Measurements from ENCODE around the gene SLC38A11. TPM values are rescaled to one million over a fixed set of nuclear protein-coding genes. Genes with fewer than 3 reads are reported as not detected.
"Not testable (repeated sequence)": the region's sequence is repeated elsewhere in the genome, so short reads cannot be mapped to it uniquely, and the experiment has no call there.

Gene SLC38A11
- polyA plus RNA-seq, 1 donor from 2014 or later, result 0.60 TPM

GRCh38 chr2:164980688-164981087 is 25.4 kb upstream of the SLC38A11 start:
- not testable (repeated sequence) for H3K27ac Mint-ChIP-seq, H3K27me3 Mint-ChIP-seq, H3K36me3 Mint-ChIP-seq, H3K9me3 Mint-ChIP-seq
- Mint-ChIP-seq H3K4me3 (peak overlapping the region in 1 of 4 donors; percentile 74), H3K4me1 (peaks cover 23 to 28% (median 26%) of the 10 kb centered on the region in 3 donors)

GRCh38 chr2:164979113-164979512 is 23.8 kb upstream of the SLC38A11 start:
- H3K27ac Mint-ChIP-seq, result no peak overlapping the region
- H3K9me3 Mint-ChIP-seq, result no peaks in the 10 kb centered on the region
- peaks cover 4% of the 10 kb centered on the region for H3K36me3 Mint-ChIP-seq
- no peak overlapping the region for H3K4me3 Mint-ChIP-seq
- no peaks in the 10 kb centered on the region for H3K27me3 Mint-ChIP-seq
- peaks cover 33 to 41% (median 36%) of the 10 kb centered on the region in 3 donors for H3K4me1 Mint-ChIP-seq

GRCh38 chr2:164976875-164977470 is 21.6 kb upstream of the SLC38A11 start:
- H3K4me3 Mint-ChIP-seq, result peak overlapping the region in 2 of 4 donors; percentile 66 to 79
- H3K27me3 Mint-ChIP-seq, H3K36me3 Mint-ChIP-seq: not testable (repeated sequence)

GRCh38 chr2:164976301-164976700 is 21.0 kb upstream of the SLC38A11 start:
- Mint-ChIP-seq H3K36me3 (peaks cover 4% of the 10 kb centered on the region), H3K27ac (peak overlapping the region in 2 of 3 donors; percentile 22 to 80), H3K4me3 (peak overlapping the region in 3 of 4 donors; percentile 6 to 79 (median 66)), H3K27me3 (no peaks in the 10 kb centered on the region), H3K4me1 (peaks cover 41 to 57% (median 43%) of the 10 kb centered on the region in 3 donors), H3K9me3 (no peaks in the 10 kb centered on the region)

More at GRCh38 chr2:164976875-164977470, 21.6 kb upstream of the SLC38A11 start:
- Mint-ChIP-seq H3K4me1 (peaks cover 39 to 52% (median 40%) of the 10 kb centered on the region in 3 donors), H3K27ac (peak overlapping the region in 1 of 3 donors; percentile 80)
- H3K9me3 Mint-ChIP-seq, result not testable (repeated sequence)

DNA sequence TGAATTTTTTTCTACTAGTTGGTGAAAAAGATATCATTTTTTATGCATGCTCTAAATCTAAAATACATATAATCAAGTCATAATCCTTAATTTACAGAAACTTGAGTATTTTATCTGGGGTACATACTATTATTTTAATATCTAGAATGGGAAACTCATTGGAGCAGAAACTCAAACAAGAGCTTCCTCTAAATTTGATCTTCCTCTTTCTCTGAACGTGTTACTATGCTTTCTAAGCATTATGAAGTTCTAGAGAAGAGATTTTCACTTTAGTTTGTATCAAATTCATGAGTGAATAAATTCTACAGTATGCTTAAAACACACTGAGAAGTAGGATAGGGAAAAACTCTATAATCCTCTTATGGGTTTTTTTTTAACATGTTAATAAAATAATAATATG is 20.6 kb upstream of the SLC38A11 start:
- H3K27me3 Mint-ChIP-seq, result no peaks in the 10 kb centered on the region
- peak overlapping the region in 3 of 4 donors; percentile 6 to 79 (median 55) for H3K4me3 Mint-ChIP-seq
- peaks cover 40 to 53% (median 44%) of the 10 kb centered on the region in 3 donors for H3K4me1 Mint-ChIP-seq
- H3K27ac Mint-ChIP-seq, result peak overlapping the region in 2 of 3 donors; percentile 22 to 80
- no peaks in the 10 kb centered on the region for H3K9me3 Mint-ChIP-seq
- H3K36me3 Mint-ChIP-seq, result peaks cover 4% of the 10 kb centered on the region

DNA sequence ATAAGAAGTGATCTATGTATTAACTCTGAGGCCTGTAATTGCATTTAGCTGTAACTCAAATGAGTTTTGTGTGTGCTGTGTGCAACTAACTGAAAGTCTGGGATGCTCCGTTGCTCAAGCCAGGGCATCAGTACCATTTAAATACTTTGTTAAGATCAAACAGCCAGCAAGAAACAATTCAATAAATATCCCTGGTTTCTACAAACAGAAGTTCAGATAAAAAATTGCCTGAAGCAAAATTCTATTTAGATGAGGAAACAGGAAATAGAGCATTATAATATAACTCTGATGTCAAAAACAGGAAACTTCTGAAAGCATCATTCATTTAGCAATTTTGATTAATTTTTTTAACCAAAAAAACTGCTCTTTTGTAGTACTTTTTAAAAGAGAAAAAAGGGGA is 18.9 kb upstream of the SLC38A11 start:
- Mint-ChIP-seq H3K4me1 (peaks cover 48 to 64% (median 48%) of the 10 kb centered on the region in 3 donors), H3K4me3 (peak overlapping the region in 3 of 4 donors; percentile 13 to 85 (median 80)), H3K27ac (peak overlapping the region in 2 of 3 donors; percentile 36 to 58), H3K36me3 (no peaks in the 10 kb centered on the region), H3K27me3 (no peaks in the 10 kb centered on the region), H3K9me3 (no peaks in the 10 kb centered on the region)

- peaks cover 3% of the 10 kb centered on the region for H3K36me3 Mint-ChIP-seq
- H3K9me3 Mint-ChIP-seq, result peaks cover 0 to 4% (median 1%) of the 10 kb centered on the region in 3 donors
- H3K27me3 Mint-ChIP-seq, result no peaks in the 10 kb centered on the region
- no peak overlapping the region for H3K27ac Mint-ChIP-seq
- H3K4me3 Mint-ChIP-seq, result peak overlapping the region in 1 of 4 donors; percentile 25
- H3K4me1 Mint-ChIP-seq, result peaks cover 47 to 62% (median 49%) of the 10 kb centered on the region in 3 donors
These were observed 16.9 kb upstream of the SLC38A11 start for GRCh38 chr2:164972216-164972615.

DNA sequence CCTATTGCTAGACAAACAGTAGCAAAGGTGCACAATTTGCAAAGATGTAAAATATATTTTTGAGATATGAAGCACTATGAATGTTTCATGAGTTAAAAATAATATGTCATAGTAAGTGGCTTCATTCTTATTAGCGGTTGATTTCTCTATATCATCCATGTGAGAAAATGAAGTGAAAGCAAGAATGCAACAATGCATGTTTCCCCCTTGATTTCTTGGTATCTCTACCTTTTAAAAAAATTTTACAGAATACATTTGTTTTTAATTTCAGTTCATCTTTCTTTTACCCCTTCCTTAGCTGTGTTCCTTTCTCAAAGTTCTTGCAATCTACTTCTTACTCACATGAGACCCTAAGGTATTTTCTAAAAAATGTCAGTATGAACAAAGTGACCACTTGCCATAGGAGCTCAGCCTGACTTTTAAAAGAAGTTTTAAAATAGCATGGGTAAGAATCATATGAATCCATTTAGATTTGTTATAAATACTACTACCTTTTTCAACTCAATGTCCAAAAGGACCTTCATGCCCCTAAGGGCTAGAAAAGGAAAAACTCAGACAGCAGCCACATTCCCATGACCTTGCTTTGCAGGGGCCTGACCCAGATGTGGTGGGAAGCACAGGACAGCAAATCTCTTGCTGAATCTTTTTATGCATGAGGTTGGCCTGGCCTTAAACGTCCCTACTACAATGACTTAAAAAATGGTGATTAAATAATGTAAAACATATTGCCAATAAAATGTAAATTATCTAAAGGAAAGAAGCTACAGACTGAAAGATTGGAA is 14.8 kb upstream of the SLC38A11 start:
- Mint-ChIP-seq H3K9me3 (peaks cover 0 to 4% (median 1%) of the 10 kb centered on the region in 3 donors), H3K36me3 (peaks cover 5% of the 10 kb centered on the region), H3K4me3 (peak overlapping the region in 3 of 4 donors; percentile 34 to 70 (median 39)), H3K27ac (peak overlapping the region; percentile 11 to 92 (median 36)), H3K4me1 (peaks cover 33 to 59% (median 38%) of the 10 kb centered on the region in 3 donors), H3K27me3 (no peaks in the 10 kb centered on the region)

DNA sequence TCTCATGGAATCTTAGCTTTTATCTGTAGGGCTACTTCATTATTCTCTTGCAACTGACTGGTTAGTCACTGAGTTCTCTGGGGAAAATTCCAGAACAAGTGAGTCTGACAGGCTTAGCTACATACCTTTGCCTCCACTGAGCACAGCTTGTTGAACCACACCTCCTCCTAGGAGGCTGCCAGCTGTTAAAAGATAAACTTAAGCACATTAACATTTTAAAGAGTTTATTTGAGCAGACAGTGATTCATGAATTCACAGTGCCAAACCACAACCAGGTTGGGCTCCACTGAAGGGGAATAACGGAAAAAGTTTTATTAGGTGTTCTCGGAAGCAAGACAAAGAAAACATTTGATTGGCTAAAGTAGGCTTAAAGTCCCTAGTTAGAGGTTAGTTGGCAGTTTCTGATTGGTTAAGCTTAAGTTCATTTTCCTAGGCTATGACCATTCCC is 12.5 kb upstream of the SLC38A11 start:
- Mint-ChIP-seq H3K4me3 (no peak overlapping the region), H3K27me3 (no peaks in the 10 kb centered on the region), H3K27ac (no peak overlapping the region), H3K9me3 (peaks cover 0 to 4% (median 1%) of the 10 kb centered on the region in 3 donors), H3K4me1 (peaks cover 25 to 52% (median 37%) of the 10 kb centered on the region in 3 donors), H3K36me3 (peaks cover 5% of the 10 kb centered on the region)

DNA sequence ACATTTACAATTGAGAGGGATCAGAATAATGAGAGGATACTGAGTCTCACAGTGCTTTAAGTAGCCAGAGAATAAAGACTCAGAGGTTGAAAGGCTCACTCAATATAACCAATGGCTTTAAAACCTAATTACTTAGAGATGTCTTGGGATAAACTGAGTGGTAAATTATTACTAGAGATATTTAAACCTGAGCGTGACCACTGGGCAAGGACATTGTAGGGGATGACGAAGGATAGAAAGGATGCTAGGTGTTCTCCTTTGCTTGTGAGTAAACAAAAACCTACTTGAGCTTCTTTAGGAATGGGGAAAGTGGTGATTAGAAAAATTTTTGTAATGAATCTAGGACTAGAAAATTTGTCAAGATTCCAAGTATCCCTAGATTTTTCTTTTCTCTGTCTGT is 12.0 kb upstream of the SLC38A11 start:
- Mint-ChIP-seq H3K27me3 (no peaks in the 10 kb centered on the region), H3K4me1 (peaks cover 25 to 54% (median 35%) of the 10 kb centered on the region in 3 donors), H3K27ac (no peak overlapping the region), H3K36me3 (peaks cover 5% of the 10 kb centered on the region), H3K9me3 (peaks cover 0 to 4% (median 1%) of the 10 kb centered on the region in 3 donors), H3K4me3 (no peak overlapping the region)

DNA sequence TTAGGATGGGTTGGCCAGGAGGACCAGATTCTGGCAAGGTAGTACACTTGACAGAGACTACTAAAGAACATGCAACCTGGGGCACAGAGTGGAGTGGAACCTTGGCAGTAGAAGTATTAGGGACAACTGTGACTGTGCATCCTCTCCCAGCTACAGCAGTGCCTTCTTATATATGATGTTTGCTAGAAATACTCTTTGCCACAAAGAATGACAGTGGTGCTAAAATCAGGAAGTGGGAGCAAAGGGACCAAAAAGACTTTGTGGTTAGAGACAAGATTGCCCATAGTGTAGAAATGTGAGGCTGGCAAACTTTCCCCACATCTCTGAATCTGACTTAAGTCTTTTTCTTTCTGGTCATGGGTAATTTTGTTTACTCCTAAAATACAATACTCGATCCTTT is 9.4 kb upstream of the SLC38A11 start:
- H3K36me3 Mint-ChIP-seq, result peaks cover 5% of the 10 kb centered on the region
- H3K9me3 Mint-ChIP-seq, result peaks cover 0 to 4% (median 1%) of the 10 kb centered on the region in 3 donors
- peaks cover 11 to 38% (median 22%) of the 10 kb centered on the region in 3 donors for H3K4me1 Mint-ChIP-seq
- H3K27me3 Mint-ChIP-seq, result no peaks in the 10 kb centered on the region
- H3K4me3 Mint-ChIP-seq, result peak overlapping the region in 1 of 4 donors; percentile 0
- no peak overlapping the region for H3K27ac Mint-ChIP-seq

- peaks cover 5 to 14% (median 13%) of the 10 kb centered on the region in 3 donors for H3K4me1 Mint-ChIP-seq
- no peaks in the 10 kb centered on the region for H3K36me3 Mint-ChIP-seq
- H3K4me3 Mint-ChIP-seq, result no peak overlapping the region
- no peak overlapping the region for H3K27ac Mint-ChIP-seq
- H3K27me3 Mint-ChIP-seq, result no peaks in the 10 kb centered on the region
- H3K9me3 Mint-ChIP-seq, result no peaks in the 10 kb centered on the region
These were observed 4.8 kb upstream of the SLC38A11 start for GRCh38 chr2:164960159-164960558.

DNA sequence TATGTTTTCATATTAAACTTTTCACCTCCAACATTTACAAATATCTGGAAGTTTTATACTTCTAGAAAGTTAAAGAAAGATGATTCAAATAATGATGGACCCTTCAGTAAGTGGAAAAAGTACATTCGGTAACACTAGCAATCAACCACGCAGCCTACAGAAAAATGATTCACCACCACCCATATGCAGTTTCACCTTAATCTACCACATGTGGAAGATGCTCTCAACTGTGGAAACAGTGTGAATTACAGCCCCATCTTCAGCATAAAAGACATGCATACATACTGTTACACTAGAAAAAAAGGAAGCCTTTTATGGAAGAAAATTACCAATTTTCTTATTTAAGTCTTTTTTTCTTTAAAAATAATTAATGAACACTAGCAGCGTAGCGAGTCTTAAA is 1.1 kb downstream of the SLC38A11 start:
- H3K36me3 Mint-ChIP-seq, result peaks cover 6% of the 10 kb centered on the region
- H3K4me1 Mint-ChIP-seq, result peaks cover 0 to 9% (median 6%) of the 10 kb centered on the region in 3 donors
- H3K27ac Mint-ChIP-seq, result no peak overlapping the region
- peak overlapping the region in 1 of 4 donors; percentile 55 for H3K4me3 Mint-ChIP-seq
- peaks cover 7% of the 10 kb centered on the region for H3K27me3 Mint-ChIP-seq
- peaks cover 0 to 3% (median 0%) of the 10 kb centered on the region in 3 donors for H3K9me3 Mint-ChIP-seq

- peaks cover 9% of the 10 kb centered on the region for H3K27me3 Mint-ChIP-seq
- H3K9me3 Mint-ChIP-seq, result peaks cover 0 to 3% (median 0%) of the 10 kb centered on the region in 3 donors
- H3K36me3 Mint-ChIP-seq, result peaks cover 6% of the 10 kb centered on the region
- H3K27ac Mint-ChIP-seq, result no peak overlapping the region
- H3K4me3 Mint-ChIP-seq, result no peak overlapping the region
- peaks cover 4 to 14% (median 11%) of the 10 kb centered on the region in 3 donors for H3K4me1 Mint-ChIP-seq
These were observed 2.0 kb downstream of the SLC38A11 start for GRCh38 chr2:164953279-164953678.

Data from IgD-negative memory B cell (primary cell).